ENCODE data around the gene USP21.

GRCh38 chr1:161192476-161193465 is 33.5 kb downstream of the USP21 start:
- TF ChIP-seq, protein P1, sequence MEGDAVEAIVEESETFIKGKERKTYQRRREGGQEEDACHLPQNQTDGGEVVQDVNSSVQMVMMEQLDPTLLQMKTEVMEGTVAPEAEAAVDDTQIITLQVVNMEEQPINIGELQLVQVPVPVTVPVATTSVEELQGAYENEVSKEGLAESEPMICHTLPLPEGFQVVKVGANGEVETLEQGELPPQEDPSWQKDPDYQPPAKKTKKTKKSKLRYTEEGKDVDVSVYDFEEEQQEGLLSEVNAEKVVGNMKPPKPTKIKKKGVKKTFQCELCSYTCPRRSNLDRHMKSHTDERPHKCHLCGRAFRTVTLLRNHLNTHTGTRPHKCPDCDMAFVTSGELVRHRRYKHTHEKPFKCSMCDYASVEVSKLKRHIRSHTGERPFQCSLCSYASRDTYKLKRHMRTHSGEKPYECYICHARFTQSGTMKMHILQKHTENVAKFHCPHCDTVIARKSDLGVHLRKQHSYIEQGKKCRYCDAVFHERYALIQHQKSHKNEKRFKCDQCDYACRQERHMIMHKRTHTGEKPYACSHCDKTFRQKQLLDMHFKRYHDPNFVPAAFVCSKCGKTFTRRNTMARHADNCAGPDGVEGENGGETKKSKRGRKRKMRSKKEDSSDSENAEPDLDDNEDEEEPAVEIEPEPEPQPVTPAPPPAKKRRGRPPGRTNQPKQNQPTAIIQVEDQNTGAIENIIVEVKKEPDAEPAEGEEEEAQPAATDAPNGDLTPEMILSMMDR (IDR thresholded peaks at IDR 0.05), result peak; percentile 79 to 91
- TF ChIP-seq POLR2AphosphoS5 (IDR thresholded peaks at IDR 0.05), result no peak
- no peak for TF ChIP-seq POLR2A (IDR thresholded peaks at IDR 0.05)
- TF ChIP-seq EP300 (IDR thresholded peaks at IDR 0.05), result no peak
